Fibroblast of pulmonary artery (primary cell): ENCODE results near the gene FILIP1L.

ENCODE experiments used
- DNase-seq: peaks from one replicate; pipeline ENCODE4 v3.0.0-alpha.2; 2010; ENCODE audit warnings: low read depth
- H3K4me3 ChIP-seq: replicated peaks from 2 replicates; pipeline ENCODE4 v1.5.1; 2011; ENCODE audit warnings: low read depth, mild to moderate bottlenecking, control low read depth, low read length, moderate library complexity
- CTCF ChIP-seq: IDR thresholded peaks from 2 replicates; pipeline ENCODE4 v1.5.1; 2011; ENCODE audit warnings: mild to moderate bottlenecking, control low read depth, low read length, inconsistent platforms; ENCODE audit errors: missing control alignments

Gene FILIP1L

GRCh38 chr3:99836681-99837080 is 277.6 kb downstream of the FILIP1L start:
- no peak for TF ChIP-seq CTCF
- no peak for DNase-seq
- H3K4me3 ChIP-seq: no peak overlapping the region

- no peak for TF ChIP-seq CTCF
- DNase-seq: no peak
Observed at GRCh38 chr3:99834211-99834957, 279.9 kb downstream of the FILIP1L start.

GRCh38 chr3:99833617-99834205 is 280.6 kb downstream of the FILIP1L start:
- TF ChIP-seq CTCF: no peak
- H3K4me3 ChIP-seq: no peak overlapping the region
- no peak for DNase-seq

More at GRCh38 chr3:99834211-99834957, 279.9 kb downstream of the FILIP1L start:
- H3K4me3 ChIP-seq: no peak overlapping the region

GRCh38 chr3:99829844-99830243 is 284.5 kb downstream of the FILIP1L start:
- no peak for TF ChIP-seq CTCF
- no peak for DNase-seq

GRCh38 chr3:99825004-99825640 is 289.2 kb downstream of the FILIP1L start:
- DNase-seq: peak; percentile 29
- TF ChIP-seq CTCF: no peak
- H3K4me3 ChIP-seq: no peak overlapping the region

More at GRCh38 chr3:99829844-99830243, 284.5 kb downstream of the FILIP1L start:
- no peak overlapping the region for H3K4me3 ChIP-seq

GRCh38 chr3:99823723-99824711 is 290.3 kb downstream of the FILIP1L start:
- DNase-seq: no peak
- no peak for TF ChIP-seq CTCF
- no peak overlapping the region for H3K4me3 ChIP-seq
